SKM-1 treated with dmso at 0.1 percent for 144 hours (cell line): ENCODE data around the gene R3HDML.

ENCODE experiments used
- DNase-seq: peaks from one replicate; lab custom pipeline; 2025; ENCODE audit not compliant: unreplicated experiment; lab: John Stamatoyannopoulos, UW

R3HDML gene

GRCh38 chr20:44361021-44361420, 24.2 kb downstream of the R3HDML start:
- DNase-seq = no peak

GRCh38 chr20:44362466-44362940, 25.7 kb downstream of the R3HDML start:
- no peak for DNase-seq

- DNase-seq = no peak
Observed at GRCh38 chr20:44364068-44364467, 27.2 kb downstream of the R3HDML start.

- no peak for DNase-seq
Observed at GRCh38 chr20:44364780-44365179, 27.9 kb downstream of the R3HDML start.

- no peak for DNase-seq
Observed at GRCh38 chr20:44367746-44368145, 30.9 kb downstream of the R3HDML start.

GRCh38 chr20:44370639-44371218, 33.9 kb downstream of the R3HDML start:
- DNase-seq = no peak

GRCh38 chr20:44382641-44383040, 45.8 kb downstream of the R3HDML start:
- no peak for DNase-seq

- peak; percentile 44 for DNase-seq
Observed at GRCh38 chr20:44384423-44385027, 47.7 kb downstream of the R3HDML start.

- peak; percentile 46 for DNase-seq
Observed at GRCh38 chr20:44388466-44389023, 51.7 kb downstream of the R3HDML start.

- no peak for DNase-seq
Observed at GRCh38 chr20:44389871-44390270, 53.0 kb downstream of the R3HDML start.

- DNase-seq = no peak
Observed at GRCh38 chr20:44390280-44390679, 53.4 kb downstream of the R3HDML start.

GRCh38 chr20:44392088-44392775, 55.4 kb downstream of the R3HDML start:
- no peak for DNase-seq

GRCh38 chr20:44392776-44393607, 56.1 kb downstream of the R3HDML start:
- DNase-seq = no peak

GRCh38 chr20:44393608-44394451, 57.0 kb downstream of the R3HDML start:
- no peak for DNase-seq

GRCh38 chr20:44394452-44394701, 57.5 kb downstream of the R3HDML start:
- DNase-seq = peak; percentile 80

- peak; percentile 83 for DNase-seq
Observed at GRCh38 chr20:44394702-44395460, 58.0 kb downstream of the R3HDML start.

- no peak for DNase-seq
Observed at GRCh38 chr20:44395461-44396340, 58.9 kb downstream of the R3HDML start.

GRCh38 chr20:44396369-44397130, 59.7 kb downstream of the R3HDML start:
- no peak for DNase-seq
